GM19025 (cell line): ENCODE measurements around the gene PPP1R36.
"Not testable (repeated sequence)": the region's sequence is repeated elsewhere in the genome, so short reads cannot be mapped to it uniquely, and the experiment has no call there.

Source experiments
- ATAC-seq: cut with Tn5 transposase; IDR thresholded peaks from one replicate; pipeline ENCODE4 v1.9.1; 2021; ENCODE audit warnings: mild to moderate bottlenecking, low read depth, moderate library complexity; ENCODE audit not compliant: unreplicated experiment

The PPP1R36 gene

GRCh38 chr14:64549791-64550620 is at the start of gene PPP1R36:
TSS of gene PPP1R36 (plus strand) at chr14:64549961. CDS start at chr14:64549998, 37 bp downstream.
- no peak for ATAC-seq

GRCh38 chr14:64500088-64500487 is 49.7 kb upstream of the PPP1R36 start:
- ATAC-seq: no peak

GRCh38 chr14:64501411-64502171 is 48.2 kb upstream of the PPP1R36 start:
- ATAC-seq: no peak

- no peak for ATAC-seq
Observed at GRCh38 chr14:64502456-64502855, 47.3 kb upstream of the PPP1R36 start.

- no peak for ATAC-seq
Observed at GRCh38 chr14:64502887-64503433, 46.8 kb upstream of the PPP1R36 start.

- ATAC-seq: peak; percentile 65
Observed at GRCh38 chr14:64503434-64504309, 46.1 kb upstream of the PPP1R36 start, which contains the start of gene ZBTB25. TSS of gene ZBTB25 (minus strand) at chr14:64503838. CDS start at chr14:64490533, 13,305 bp downstream.

- peak; percentile 11 for ATAC-seq
Observed at GRCh38 chr14:64504310-64504896, 45.4 kb upstream of the PPP1R36 start, which contains the start of gene ZBTB1. TSS of gene ZBTB1 (plus strand) at chr14:64504770. CDS start at chr14:64521505, 16,735 bp downstream.

GRCh38 chr14:64504897-64505794 is 44.6 kb upstream of the PPP1R36 start:
- no peak for ATAC-seq

- no peak for ATAC-seq
Observed at GRCh38 chr14:64506721-64507120, 43.0 kb upstream of the PPP1R36 start.

GRCh38 chr14:64507376-64508156 is 42.2 kb upstream of the PPP1R36 start:
- no peak for ATAC-seq

- no peak for ATAC-seq
Observed at GRCh38 chr14:64508215-64508776, 41.5 kb upstream of the PPP1R36 start.

GRCh38 chr14:64509036-64509435 is 40.7 kb upstream of the PPP1R36 start:
- ATAC-seq: no peak

GRCh38 chr14:64510825-64511671 is 38.7 kb upstream of the PPP1R36 start:
- no peak for ATAC-seq

GRCh38 chr14:64513271-64513670 is 36.5 kb upstream of the PPP1R36 start:
- no peak for ATAC-seq

GRCh38 chr14:64515053-64515452 is 34.7 kb upstream of the PPP1R36 start:
- ATAC-seq: no peak

- ATAC-seq: no peak
Observed at GRCh38 chr14:64516969-64517368, 32.8 kb upstream of the PPP1R36 start.

- ATAC-seq: not testable (repeated sequence)
Observed at GRCh38 chr14:64517667-64518066, 32.1 kb upstream of the PPP1R36 start.
